SKM-1 treated with dmso at 0.1 percent for 144 hours (cell line): ENCODE data around the gene PTPRO.

Source experiments
- DNase-seq: peaks from one replicate; lab custom pipeline; 2025; ENCODE audit not compliant: unreplicated experiment; lab: John Stamatoyannopoulos, UW

The PTPRO gene

GRCh38 chr12:15443611-15444010 is 121.3 kb downstream of the PTPRO start:
- no peak for DNase-seq

- no peak for DNase-seq
These were observed 122.2 kb downstream of the PTPRO start for GRCh38 chr12:15444523-15444922.

- DNase-seq: no peak
These were observed 124.5 kb downstream of the PTPRO start for GRCh38 chr12:15446807-15447206.

GRCh38 chr12:15453613-15454012 is 131.3 kb downstream of the PTPRO start:
- DNase-seq: peak; percentile 11

GRCh38 chr12:15458008-15458407 is 135.7 kb downstream of the PTPRO start:
- no peak for DNase-seq

GRCh38 chr12:15468911-15469310 is 146.6 kb downstream of the PTPRO start:
- no peak for DNase-seq

GRCh38 chr12:15469356-15469755 is 147.0 kb downstream of the PTPRO start:
- no peak for DNase-seq

GRCh38 chr12:15472036-15472435 is 149.7 kb downstream of the PTPRO start:
- no peak for DNase-seq

- no peak for DNase-seq
These were observed 152.5 kb downstream of the PTPRO start for GRCh38 chr12:15474766-15475165.

GRCh38 chr12:15477761-15478160 is 155.5 kb downstream of the PTPRO start:
- DNase-seq: no peak

GRCh38 chr12:15481846-15482245 is 159.5 kb downstream of the PTPRO start:
- DNase-seq: no peak

- no peak for DNase-seq
These were observed 163.2 kb downstream of the PTPRO start for GRCh38 chr12:15485466-15485865.

- DNase-seq: no peak
These were observed 164.6 kb downstream of the PTPRO start for GRCh38 chr12:15486859-15487258.

GRCh38 chr12:15488481-15488880 is 166.2 kb downstream of the PTPRO start:
- no peak for DNase-seq

GRCh38 chr12:15494329-15495046 is 172.2 kb downstream of the PTPRO start:
- no peak for DNase-seq

GRCh38 chr12:15495746-15496145 is 173.4 kb downstream of the PTPRO start:
- no peak for DNase-seq

GRCh38 chr12:15496738-15497137 is 174.4 kb downstream of the PTPRO start:
- DNase-seq: no peak

- DNase-seq: no peak
These were observed 175.5 kb downstream of the PTPRO start for GRCh38 chr12:15497671-15498292.

- no peak for DNase-seq
These were observed 179.9 kb downstream of the PTPRO start for GRCh38 chr12:15502211-15502610.

- no peak for DNase-seq
These were observed 183.3 kb downstream of the PTPRO start for GRCh38 chr12:15505616-15506015.

GRCh38 chr12:15515010-15515409 is 192.7 kb downstream of the PTPRO start:
- no peak for DNase-seq

GRCh38 chr12:15520083-15520482 is 197.8 kb downstream of the PTPRO start:
- no peak for DNase-seq

GRCh38 chr12:15520844-15521243 is 198.5 kb downstream of the PTPRO start:
- DNase-seq: no peak
